ENCODE measurements around the gene LGMN.

LGMN gene

DNA sequence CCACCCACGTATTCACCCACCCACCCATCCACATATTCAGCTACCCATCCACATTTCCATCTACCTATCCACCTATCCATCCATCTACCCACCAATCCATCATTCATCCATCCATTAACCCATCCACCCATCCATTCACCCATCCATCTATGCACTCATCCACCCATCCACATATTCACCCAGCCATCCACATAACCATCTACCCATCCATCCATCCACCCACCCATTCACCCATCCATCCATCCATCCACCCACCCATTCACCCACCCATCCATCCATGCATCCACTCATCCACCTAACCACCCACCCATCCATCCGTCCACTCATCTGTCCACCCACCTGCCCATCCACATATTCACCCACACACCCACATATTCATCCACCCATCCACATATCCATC is 70.5 kb downstream of the LGMN start:
- ChIA-PET POLR2A (no interaction called here), CTCF (interaction anchor here (2.4 kb wide), 1 partner anchor 9 kb away, joined by 21 read pairs; no protein-coding TSS in a partner anchor)
- TF ChIP-seq, protein P1, sequence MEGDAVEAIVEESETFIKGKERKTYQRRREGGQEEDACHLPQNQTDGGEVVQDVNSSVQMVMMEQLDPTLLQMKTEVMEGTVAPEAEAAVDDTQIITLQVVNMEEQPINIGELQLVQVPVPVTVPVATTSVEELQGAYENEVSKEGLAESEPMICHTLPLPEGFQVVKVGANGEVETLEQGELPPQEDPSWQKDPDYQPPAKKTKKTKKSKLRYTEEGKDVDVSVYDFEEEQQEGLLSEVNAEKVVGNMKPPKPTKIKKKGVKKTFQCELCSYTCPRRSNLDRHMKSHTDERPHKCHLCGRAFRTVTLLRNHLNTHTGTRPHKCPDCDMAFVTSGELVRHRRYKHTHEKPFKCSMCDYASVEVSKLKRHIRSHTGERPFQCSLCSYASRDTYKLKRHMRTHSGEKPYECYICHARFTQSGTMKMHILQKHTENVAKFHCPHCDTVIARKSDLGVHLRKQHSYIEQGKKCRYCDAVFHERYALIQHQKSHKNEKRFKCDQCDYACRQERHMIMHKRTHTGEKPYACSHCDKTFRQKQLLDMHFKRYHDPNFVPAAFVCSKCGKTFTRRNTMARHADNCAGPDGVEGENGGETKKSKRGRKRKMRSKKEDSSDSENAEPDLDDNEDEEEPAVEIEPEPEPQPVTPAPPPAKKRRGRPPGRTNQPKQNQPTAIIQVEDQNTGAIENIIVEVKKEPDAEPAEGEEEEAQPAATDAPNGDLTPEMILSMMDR (IDR thresholded peaks at IDR 0.05; ENCODE audit: insufficient read depth, low read length, missing control alignments), result no peak
- no peak overlapping the region for H3K4me3 ChIP-seq (ENCODE audit: low read depth, low read length)
- no peak for DNase-seq (ENCODE audit: low read depth, low spot score)

DNA sequence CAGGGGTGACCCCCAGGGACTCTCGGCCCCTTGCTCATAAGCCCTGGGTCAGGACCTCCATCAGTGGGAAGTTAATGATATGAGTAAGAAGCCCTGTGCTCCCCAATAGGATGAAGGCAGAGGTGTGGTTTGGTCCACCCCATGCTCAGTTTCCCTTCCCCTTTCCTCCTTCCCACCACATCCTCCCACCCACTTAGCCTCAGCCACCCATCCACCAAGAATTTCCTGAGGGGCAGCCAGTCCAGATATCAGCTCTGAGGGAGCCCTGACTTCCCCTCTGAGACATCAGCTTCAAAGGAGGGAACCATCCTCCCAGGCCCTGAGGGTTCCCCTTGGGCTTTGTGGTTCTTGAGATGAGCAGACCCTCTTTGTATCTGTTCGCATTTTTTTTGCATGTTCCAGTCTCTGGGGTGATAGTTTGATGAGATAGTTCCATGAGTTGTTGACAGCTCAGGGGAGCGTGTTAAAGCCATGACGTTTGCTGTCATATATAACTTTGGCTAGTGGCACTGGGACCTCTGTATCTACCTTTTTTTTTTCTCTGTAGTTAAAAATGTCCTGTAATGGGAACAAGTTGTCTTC is 71.2 kb downstream of the LGMN start:
- no peak for DNase-seq (ENCODE audit: low read depth, low spot score)
- H3K4me3 ChIP-seq (ENCODE audit: low read depth, low read length), result no peak overlapping the region
- ChIA-PET CTCF (interaction anchor here (0.7 to 2.4 kb wide), 5 partner anchors 9 to 1861 kb away, joined by 3 to 21 read pairs (median 5); no protein-coding TSS in a partner anchor), POLR2A (no interaction called here)
- TF ChIP-seq, protein P1 (IDR thresholded peaks at IDR 0.05; ENCODE audit: insufficient read depth, low read length, missing control alignments), result no peak

DNA sequence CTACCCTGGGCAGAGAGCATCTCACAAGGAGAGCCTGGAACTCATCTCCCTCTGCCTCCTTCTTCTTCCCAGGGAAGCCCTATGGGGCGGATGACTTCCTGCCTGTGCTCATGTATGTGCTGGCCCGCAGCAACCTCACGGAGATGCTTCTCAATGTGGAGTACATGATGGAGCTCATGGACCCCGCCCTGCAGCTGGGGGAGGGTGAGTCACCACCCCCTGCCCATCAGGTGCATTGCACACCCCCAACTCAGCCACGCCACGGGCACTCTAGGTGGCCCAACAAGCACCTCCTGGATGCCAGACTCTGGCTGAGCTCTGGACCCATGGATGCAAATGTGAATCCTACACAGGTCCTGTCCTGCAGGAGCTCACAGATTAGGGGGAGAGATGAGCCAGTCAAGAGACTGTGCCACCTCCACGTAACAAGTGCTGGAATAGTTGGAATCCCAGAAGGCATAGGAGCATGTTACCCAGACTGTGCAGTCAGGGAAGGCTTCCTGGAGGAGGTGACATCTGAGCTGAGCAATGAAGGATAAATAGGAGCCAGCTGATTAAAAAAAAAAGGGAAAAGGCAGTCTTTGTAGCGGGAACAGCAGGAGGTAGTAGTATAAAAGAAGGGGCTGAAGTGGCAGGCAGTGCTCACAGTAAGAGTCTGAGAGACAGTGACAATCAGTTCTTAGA is 71.9 kb downstream of the LGMN start:
- H3K4me3 ChIP-seq (ENCODE audit: low read depth, low read length), result no peak overlapping the region
- DNase-seq (ENCODE audit: low read depth, low spot score), result no peak
- ChIA-PET POLR2A (no interaction called here), CTCF (interaction anchor here (1.0 to 2.4 kb wide), 4 partner anchors 10 to 63 kb away, joined by 3 to 21 read pairs (median 5); no protein-coding TSS in a partner anchor)
- TF ChIP-seq, protein P1 (IDR thresholded peaks at IDR 0.05; ENCODE audit: insufficient read depth, low read length, missing control alignments), result no peak

DNA sequence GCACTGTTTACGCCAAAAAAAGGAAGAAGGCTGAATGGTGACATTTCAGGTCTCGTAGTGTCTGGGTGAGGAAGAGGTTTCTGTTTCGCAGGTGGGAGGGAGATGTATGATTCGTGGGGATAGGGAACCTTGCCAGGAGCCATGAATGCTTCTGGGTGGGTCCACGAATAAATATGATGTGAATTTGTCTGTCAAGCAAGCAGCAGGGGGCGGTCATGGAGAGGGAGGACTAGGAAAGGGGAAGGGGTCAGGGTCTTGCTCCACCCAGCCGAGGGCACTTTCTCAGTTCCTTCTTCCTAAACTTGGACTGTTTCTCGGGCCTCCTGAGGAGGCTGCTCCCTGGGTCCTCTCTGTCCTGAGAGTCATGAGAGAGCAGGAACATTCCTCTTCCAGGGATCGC is 72.5 kb downstream of the LGMN start:
- TF ChIP-seq, protein P1 (IDR thresholded peaks at IDR 0.05; ENCODE audit: insufficient read depth, low read length, missing control alignments), result no peak
- H3K4me3 ChIP-seq (ENCODE audit: low read depth, low read length), result no peak overlapping the region
- ChIA-PET POLR2A (no interaction called here), CTCF (interaction anchor here (1.1 to 2.4 kb wide), 2 partner anchors 11 to 58 kb away, joined by 5 to 21 read pairs; no protein-coding TSS in a partner anchor)
- DNase-seq (ENCODE audit: low read depth, low spot score), result no peak

DNA sequence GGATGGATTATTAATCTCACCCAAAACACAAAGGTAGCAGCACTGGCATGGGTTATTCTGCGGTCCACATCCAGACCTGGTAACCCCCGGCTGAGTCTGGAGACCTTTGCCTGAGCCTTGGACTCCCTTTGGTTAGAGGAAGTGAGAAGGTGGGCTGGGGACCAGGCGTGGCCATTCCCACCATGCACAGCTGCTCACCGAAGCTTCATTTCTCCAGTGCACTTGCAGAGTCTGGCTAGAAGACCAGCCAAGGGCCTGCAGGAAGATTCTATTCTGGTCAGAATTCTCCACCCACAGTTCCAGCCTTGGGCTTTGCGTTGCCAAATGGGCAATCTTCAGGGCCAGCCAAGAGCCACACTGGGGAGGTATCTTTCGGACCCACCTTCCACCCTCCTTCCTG is 73.0 kb downstream of the LGMN start:
- TF ChIP-seq, protein P1 (IDR thresholded peaks at IDR 0.05; ENCODE audit: insufficient read depth, low read length, missing control alignments), result no peak

DNA sequence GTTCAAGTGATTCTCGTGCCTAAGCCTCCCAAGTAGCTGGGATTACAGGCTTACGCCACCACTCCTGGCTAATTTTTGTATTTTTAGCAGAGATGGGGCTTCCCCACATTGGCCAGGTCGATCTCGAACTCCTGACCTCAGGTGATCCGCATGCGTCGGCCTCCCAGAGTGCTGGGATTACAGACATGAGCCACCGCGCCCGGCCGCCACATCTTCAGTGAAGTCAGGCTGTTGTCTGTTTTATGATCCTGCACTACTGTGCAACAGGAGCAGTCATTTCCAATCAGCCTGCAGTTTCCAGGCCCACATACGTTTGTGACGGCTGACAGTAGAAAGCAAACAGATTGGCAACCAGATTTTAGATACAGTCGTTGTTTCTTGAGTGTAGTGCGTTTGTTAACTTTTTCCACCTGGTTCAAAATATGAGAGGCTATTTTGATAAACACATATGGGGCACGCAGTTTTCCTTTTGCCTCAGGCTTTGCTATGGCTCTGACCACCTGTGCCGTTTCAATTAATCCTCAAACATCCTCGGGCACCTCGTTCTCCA is 74.8 kb downstream of the LGMN start:
- ChIA-PET POLR2A (no interaction called here), CTCF (interaction anchor here (0.7 to 4.1 kb wide), 5 partner anchors 8 to 213 kb away, joined by 3 to 27 read pairs (median 5); no protein-coding TSS in a partner anchor)
- no peak for DNase-seq (ENCODE audit: low read depth, low spot score)
- no peak overlapping the region for H3K4me3 ChIP-seq (ENCODE audit: low read depth, low read length)
- TF ChIP-seq, protein P1 (IDR thresholded peaks at IDR 0.05; ENCODE audit: insufficient read depth, low read length, missing control alignments), result no peak

More for the DNA sequence above, 73.0 kb downstream of the LGMN start:
- ChIA-PET CTCF (interaction anchor here (1.1 to 4.1 kb wide), 4 partner anchors 8 to 215 kb away, joined by 3 to 27 read pairs (median 6); no protein-coding TSS in a partner anchor), POLR2A (no interaction called here)
- no peak for DNase-seq (ENCODE audit: low read depth, low spot score)
- no peak overlapping the region for H3K4me3 ChIP-seq (ENCODE audit: low read depth, low read length)
